Neural progenitor cell (in vitro differentiated cells): Measurements from ENCODE around the gene ZNF639. TPM values are rescaled to one million over a fixed set of nuclear protein-coding genes. Genes with fewer than 3 reads are reported as not detected.

Experiments used
- DNase-seq: peaks from one replicate; pipeline ENCODE4 v3.0.0-alpha.2; 2016; ENCODE audit warnings: low spot score
- H2AFZ ChIP-seq: fragments of 200-600 bp; sonication (generic); replicated peaks from 2 replicates; pipeline ENCODE4 v1.6.1; 2016; ENCODE audit warnings: antibody characterized with exemption
- H3F3A ChIP-seq: fragments of 200-600 bp; sonication (generic); 2 replicates; pipeline ENCODE4 v1.6.1; 2016; ENCODE audit warnings: antibody characterized with exemption, low read depth
- H3K27ac ChIP-seq: fragments of 200-600 bp; sonication (generic); 2 replicates; pipeline ENCODE4 v1.5.1; 2016; ENCODE audit warnings: mild to moderate bottlenecking
- H3K27me3 ChIP-seq: fragments of 200-600 bp; sonication (generic); 2 replicates; pipeline ENCODE4 v1.6.1; 2016; ENCODE audit warnings: mild to moderate bottlenecking, moderate library complexity
- H3K36me3 ChIP-seq: fragments of 200-600 bp; sonication (generic); 2 replicates; pipeline ENCODE4 v1.5.1; 2016
- H3K4me1 ChIP-seq: fragments of 200-600 bp; sonication (generic); 2 replicates; pipeline ENCODE4 v1.6.1; 2016; ENCODE audit warnings: mixed run types
- H3K4me2 ChIP-seq: fragments of 200-600 bp; sonication (generic); 2 replicates; pipeline ENCODE4 v1.6.1; 2016
- H3K4me3 ChIP-seq: fragments of 200-600 bp; sonication (generic); 2 replicates; pipeline ENCODE4 v1.5.1; 2016
- H3K79me2 ChIP-seq: fragments of 200-600 bp; sonication (generic); 2 replicates; pipeline ENCODE4 v1.6.1; 2016; ENCODE audit warnings: low read depth
- H3K9ac ChIP-seq: fragments of 200-600 bp; sonication (generic); 2 replicates; pipeline ENCODE4 v1.6.1; 2016
- H3K9me3 ChIP-seq: fragments of 200-600 bp; sonication (generic); 2 replicates; pipeline ENCODE4 v1.5.1; 2016; ENCODE audit warnings: low read depth
- H4K20me1 ChIP-seq: fragments of 200-600 bp; sonication (generic); 2 replicates; pipeline ENCODE4 v1.6.1; 2016; ENCODE audit warnings: low read depth
- H3K27ac Mint-ChIP-seq: 3 replicates; pipeline ENCODE4 v1.8.0; 2021; ENCODE audit warnings: mixed read lengths
- H3K27me3 Mint-ChIP-seq: 2 replicates; pipeline ENCODE4 v1.8.0; 2022; ENCODE audit warnings: low read depth, mild to moderate bottlenecking, inconsistent platforms, moderate library complexity, mixed read lengths; ENCODE audit not compliant: insufficient read depth
- H3K36me3 Mint-ChIP-seq: 3 replicates; pipeline ENCODE4 v1.8.0; 2021; ENCODE audit warnings: mixed read lengths
- H3K4me1 Mint-ChIP-seq: 3 replicates; pipeline ENCODE4 v1.8.0; 2021; ENCODE audit warnings: mixed read lengths
- H3K4me3 Mint-ChIP-seq: 3 replicates; pipeline ENCODE4 v1.8.0; 2021; ENCODE audit warnings: mild to moderate bottlenecking, moderate library complexity, mixed read lengths
- H3K9me3 Mint-ChIP-seq: 3 replicates; pipeline ENCODE4 v1.8.0; 2020; ENCODE audit warnings: mixed read lengths
- CTCF ChIP-seq: fragments of 200-600 bp; sonication (generic); IDR thresholded peaks from 2 replicates; pipeline ENCODE4 v1.5.1; 2017; ENCODE audit warnings: antibody characterized with exemption, mild to moderate bottlenecking
- EZH2 ChIP-seq: fragments of 200-600 bp; sonication (generic); IDR thresholded peaks from 2 replicates; pipeline ENCODE4 v1.6.1; 2017; ENCODE audit warnings: antibody characterized with exemption, mild to moderate bottlenecking, moderate library complexity
- EZH2phosphoT487 ChIP-seq: fragments of 200-600 bp; sonication (generic); IDR thresholded peaks from 2 replicates; pipeline ENCODE4 v1.6.1; 2017; ENCODE audit warnings: antibody characterized with exemption
- total RNA-seq: library from RNA; depleted of rRNA; stranded (reverse); fragments of >200 nt; gene quantifications from 2 replicates; pipeline ENCODE4 v1.2.3, GENCODE V29; 2015; ENCODE audit warnings: low replicate concordance

ZNF639 gene
- total RNA-seq, 1 donor from 2014 or later = 107 TPM

- no peaks in the 10 kb centered on the region for H3F3A ChIP-seq
- Mint-ChIP-seq H3K27me3 (peaks cover 2% of the 10 kb centered on the region), H3K4me3 (no peak overlapping the region), H3K36me3 (no peaks in the 10 kb centered on the region), H3K27ac (no peak overlapping the region), H3K4me1 (peaks cover 4% of the 10 kb centered on the region), H3K9me3 (peaks cover 6% of the 10 kb centered on the region)
- H3K27ac ChIP-seq = no peak overlapping the region
- no peak overlapping the region for H3K4me3 ChIP-seq
- H3K4me2 ChIP-seq = no peak overlapping the region
- DNase-seq = no peak
- H3K4me1 ChIP-seq = no peaks in the 10 kb centered on the region
- H2AFZ ChIP-seq = peak overlapping the region; percentile 5
- no peak for TF ChIP-seq EZH2phosphoT487
- no peak for TF ChIP-seq EZH2
- no peak for TF ChIP-seq CTCF
- H4K20me1 ChIP-seq = no peaks in the 10 kb centered on the region
- no peak overlapping the region for H3K9ac ChIP-seq
- no peaks in the 10 kb centered on the region for H3K27me3 ChIP-seq
- H3K36me3 ChIP-seq = no peaks in the 10 kb centered on the region
- H3K79me2 ChIP-seq = no peaks in the 10 kb centered on the region
- H3K9me3 ChIP-seq = no peaks in the 10 kb centered on the region
Measured at GRCh38 chr3:179289295-179289694, 33.5 kb upstream of the ZNF639 start.

- no peak overlapping the region for H3K27ac ChIP-seq
- Mint-ChIP-seq H3K4me1 (peaks cover 4% of the 10 kb centered on the region), H3K36me3 (no peaks in the 10 kb centered on the region), H3K27me3 (peaks cover 2% of the 10 kb centered on the region), H3K27ac (no peak overlapping the region), H3K4me3 (no peak overlapping the region), H3K9me3 (peaks cover 6% of the 10 kb centered on the region)
- no peaks in the 10 kb centered on the region for H3K9me3 ChIP-seq
- no peaks in the 10 kb centered on the region for H3K36me3 ChIP-seq
- H3F3A ChIP-seq = no peaks in the 10 kb centered on the region
- H3K4me1 ChIP-seq = no peaks in the 10 kb centered on the region
- no peaks in the 10 kb centered on the region for H3K27me3 ChIP-seq
- DNase-seq = no peak
- H3K9ac ChIP-seq = no peak overlapping the region
- no peak overlapping the region for H2AFZ ChIP-seq
- no peak overlapping the region for H3K4me3 ChIP-seq
- no peaks in the 10 kb centered on the region for H3K79me2 ChIP-seq
- no peaks in the 10 kb centered on the region for H4K20me1 ChIP-seq
- no peak for TF ChIP-seq EZH2phosphoT487
- TF ChIP-seq EZH2 = no peak
- no peak for TF ChIP-seq CTCF
- H3K4me2 ChIP-seq = no peak overlapping the region
Measured at GRCh38 chr3:179292450-179292849, 30.4 kb upstream of the ZNF639 start.

DNA sequence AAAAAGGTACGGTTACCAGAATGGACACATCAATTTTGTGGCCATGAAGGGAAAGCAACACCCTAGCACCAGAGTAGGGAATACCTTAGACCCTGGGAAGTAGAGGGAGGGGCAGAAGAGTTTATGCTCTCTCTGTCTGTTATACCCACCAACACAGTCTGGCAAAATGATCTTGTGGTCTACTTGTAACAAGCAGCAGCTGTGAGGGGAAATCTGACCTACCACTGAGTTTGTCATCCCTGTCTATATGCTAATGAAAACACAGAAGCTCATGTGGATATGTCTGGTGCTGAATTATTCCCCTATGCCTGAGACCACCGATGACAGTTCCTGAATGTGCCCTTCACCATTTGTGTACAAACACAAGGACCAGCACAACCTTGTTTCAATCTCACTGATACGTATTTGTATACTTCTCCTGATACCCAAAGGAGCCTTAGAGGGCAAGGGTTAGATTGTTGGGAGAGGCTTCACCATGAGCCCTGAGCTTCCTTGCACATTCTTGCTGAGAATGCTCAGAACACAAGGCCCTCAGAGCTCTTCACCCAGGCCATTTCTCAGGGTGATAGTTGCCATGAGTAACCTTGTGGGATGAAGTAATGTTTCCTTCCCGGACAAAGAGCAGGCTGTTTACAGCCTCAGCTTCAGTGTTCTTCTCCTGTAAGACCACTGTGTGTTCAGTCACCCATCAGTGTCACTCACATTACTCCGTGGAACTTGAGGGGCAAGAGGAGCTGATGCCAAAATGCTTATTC lies 24.7 kb upstream of the ZNF639 start:
- Histone ChIP-seq H3K4me3 (no peak overlapping the region), H3K27me3 (no peaks in the 10 kb centered on the region), H4K20me1 (no peaks in the 10 kb centered on the region), H3K4me2 (no peak overlapping the region), H2AFZ (no peak overlapping the region), H3F3A (no peaks in the 10 kb centered on the region), H3K79me2 (no peaks in the 10 kb centered on the region), H3K36me3 (no peaks in the 10 kb centered on the region), H3K9me3 (no peaks in the 10 kb centered on the region), H3K9ac (no peak overlapping the region), H3K27ac (no peak overlapping the region), H3K4me1 (no peaks in the 10 kb centered on the region)
- H3K9me3 Mint-ChIP-seq = peaks cover 7% of the 10 kb centered on the region
- H3K27me3 Mint-ChIP-seq = peaks cover 5% of the 10 kb centered on the region
- no peak overlapping the region for H3K4me3 Mint-ChIP-seq
- H3K36me3 Mint-ChIP-seq = no peaks in the 10 kb centered on the region
- H3K4me1 Mint-ChIP-seq = no peaks in the 10 kb centered on the region
- H3K27ac Mint-ChIP-seq = no peak overlapping the region
- DNase-seq = no peak
- TF ChIP-seq EZH2phosphoT487 (no peak), EZH2 (no peak), CTCF (no peak)
